Mucosa of rectum (tissue), 2 donors: ENCODE data around the gene RORB.

ENCODE experiments used
- H3K27ac ChIP-seq, 2 donors: one replicate each; pipeline ENCODE4 v1.7.0; 2013; ENCODE audit warnings: inconsistent platforms in 2 of 2, low read depth in 2 of 2, low read length in 2 of 2
- H3K27me3 ChIP-seq, 2 donors: one replicate each; pipeline ENCODE4 v1.7.0; 2013; ENCODE audit warnings: low read length in 2 of 2; ENCODE audit not compliant: control insufficient read depth in 2 of 2, insufficient read depth in 2 of 2
- H3K36me3 ChIP-seq, 2 donors: one replicate each; pipeline ENCODE4 v1.7.0; 2013; ENCODE audit warnings: low read length in 2 of 2; ENCODE audit not compliant: control insufficient read depth in 2 of 2, insufficient read depth in 2 of 2
- H3K4me1 ChIP-seq, 2 donors: one replicate each; pipeline ENCODE4 v1.7.0; 2013; ENCODE audit warnings: low read length in 2 of 2, mild to moderate bottlenecking in 1 of 2; ENCODE audit not compliant: control insufficient read depth in 2 of 2, insufficient read depth in 2 of 2
- H3K4me3 ChIP-seq, 2 donors: one replicate each; pipeline ENCODE4 v1.7.0; 2013; ENCODE audit warnings: low read length in 2 of 2
- H3K9ac ChIP-seq, 2 donors: one replicate each; pipeline ENCODE4 v1.7.0; 2013; ENCODE audit warnings: low read length in 2 of 2, low read depth in 1 of 2, mild to moderate bottlenecking in 1 of 2
- H3K9me3 ChIP-seq, 2 donors: one replicate each; pipeline ENCODE4 v1.7.0; 2013; ENCODE audit warnings: low read length in 2 of 2; ENCODE audit not compliant: control insufficient read depth in 2 of 2
- donor health status: healthy.
- donor health status: Normal muscosa, but diverticular disease.

Gene RORB

GRCh38 chr9:74576176-74576575 is 79.0 kb downstream of the RORB start:
- Histone ChIP-seq H3K4me1 (no peaks in the 10 kb centered on the region), H3K9me3 (no peaks in the 10 kb centered on the region), H3K27ac (no peak overlapping the region), H3K36me3 (no peaks in the 10 kb centered on the region), H3K27me3 (no peaks in the 10 kb centered on the region), H3K4me3 (no peak overlapping the region), H3K9ac (no peak overlapping the region)

DNA sequence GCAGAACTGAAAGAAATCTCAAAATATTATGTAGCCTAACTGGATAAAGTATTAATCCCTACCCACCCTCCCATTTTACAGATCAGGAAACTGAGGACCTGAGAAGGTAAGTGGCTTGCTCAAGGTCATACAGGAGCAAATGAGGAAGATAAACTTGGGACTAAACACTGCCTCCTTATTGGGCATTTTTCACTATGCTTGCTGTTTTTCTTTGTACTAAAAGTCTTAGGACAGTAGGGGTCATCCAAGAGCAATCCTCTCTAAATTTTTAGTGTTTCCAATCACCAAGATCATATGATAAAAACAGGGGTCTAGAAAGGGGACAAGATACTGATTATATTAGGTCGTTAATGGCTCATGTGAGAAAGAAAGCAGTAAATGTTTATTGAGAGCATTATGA is 80.8 kb downstream of the RORB start:
- H3K27me3 ChIP-seq = no peaks in the 10 kb centered on the region
- H3K9me3 ChIP-seq = no peaks in the 10 kb centered on the region
- H3K36me3 ChIP-seq = no peaks in the 10 kb centered on the region
- no peak overlapping the region for H3K4me3 ChIP-seq
- H3K27ac ChIP-seq = no peak overlapping the region
- H3K9ac ChIP-seq = no peak overlapping the region
- no peaks in the 10 kb centered on the region for H3K4me1 ChIP-seq

- no peaks in the 10 kb centered on the region for H3K9me3 ChIP-seq
- H3K27ac ChIP-seq = no peak overlapping the region
- no peak overlapping the region for H3K4me3 ChIP-seq
- H3K4me1 ChIP-seq = no peaks in the 10 kb centered on the region
- no peak overlapping the region for H3K9ac ChIP-seq
- no peaks in the 10 kb centered on the region for H3K36me3 ChIP-seq
- no peaks in the 10 kb centered on the region for H3K27me3 ChIP-seq
Measured at GRCh38 chr9:74589576-74589975, 92.4 kb downstream of the RORB start.

DNA sequence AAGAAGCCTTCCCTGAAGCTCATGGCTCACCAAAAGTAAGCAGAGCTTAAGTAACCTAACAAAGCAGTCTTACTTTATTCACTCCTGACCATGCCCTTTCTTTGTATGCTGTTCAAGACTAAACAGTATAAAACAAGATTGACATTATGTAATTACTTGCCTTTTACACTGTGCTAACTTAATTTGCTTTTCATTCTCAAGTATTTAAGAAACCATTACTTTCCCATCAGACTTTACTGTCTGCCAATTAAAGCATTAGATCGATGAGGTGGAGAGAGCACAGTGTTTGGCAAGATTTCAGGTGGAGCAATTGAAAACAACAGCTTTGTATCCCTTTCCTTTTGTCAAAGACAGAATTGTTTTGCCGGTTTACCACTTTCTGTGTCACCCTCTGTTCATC is 98.2 kb downstream of the RORB start:
- Histone ChIP-seq H3K4me3 (no peak overlapping the region), H3K27me3 (no peaks in the 10 kb centered on the region), H3K4me1 (no peaks in the 10 kb centered on the region)

GRCh38 chr9:74598874-74599273 is 101.7 kb downstream of the RORB start:
- Histone ChIP-seq H3K27me3 (no peaks in the 10 kb centered on the region), H3K9ac (no peak overlapping the region), H3K4me3 (no peak overlapping the region), H3K27ac (no peak overlapping the region), H3K36me3 (no peaks in the 10 kb centered on the region), H3K4me1 (no peaks in the 10 kb centered on the region), H3K9me3 (no peaks in the 10 kb centered on the region)

More for the DNA sequence above, 98.2 kb downstream of the RORB start:
- no peaks in the 10 kb centered on the region for H3K9me3 ChIP-seq
- H3K36me3 ChIP-seq = no peaks in the 10 kb centered on the region
- no peak overlapping the region for H3K27ac ChIP-seq
- H3K9ac ChIP-seq = no peak overlapping the region

DNA sequence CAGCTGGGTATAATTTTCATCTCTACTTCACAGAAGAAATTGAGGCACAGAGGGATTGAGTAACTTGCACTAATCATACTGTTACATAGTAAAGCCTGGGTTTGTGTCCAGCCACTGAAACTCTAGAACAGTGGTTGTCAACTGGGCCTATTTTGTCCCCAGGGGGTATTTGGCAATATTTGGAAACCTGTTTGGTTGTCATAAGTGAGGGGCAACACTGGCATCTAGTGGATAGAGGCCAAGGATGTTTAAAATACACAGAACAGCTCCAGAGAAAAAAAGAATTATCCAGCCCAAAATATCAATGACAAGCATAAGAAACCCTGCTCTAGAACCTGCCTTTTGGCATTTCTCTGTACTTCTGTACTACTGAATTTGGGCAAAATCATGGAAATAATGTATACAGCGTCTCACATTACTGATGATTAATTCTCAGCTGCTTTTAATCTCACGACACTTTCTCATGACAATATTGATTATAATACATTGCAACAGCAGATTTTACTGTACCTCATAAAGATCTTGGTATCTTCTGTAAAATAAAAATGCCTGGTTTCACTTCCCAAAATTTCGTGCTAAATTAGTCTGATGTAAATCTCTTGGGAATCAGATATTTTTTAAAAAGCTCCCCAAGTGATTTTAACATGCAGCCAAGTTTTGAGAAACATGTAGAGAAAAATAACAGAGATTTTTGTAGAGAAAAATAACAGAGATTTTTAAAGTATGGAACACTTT is 112.7 kb downstream of the RORB start:
- no peaks in the 10 kb centered on the region for H3K4me1 ChIP-seq
- H3K27ac ChIP-seq = no peak overlapping the region
- no peak overlapping the region for H3K4me3 ChIP-seq
- no peak overlapping the region for H3K9ac ChIP-seq
- H3K9me3 ChIP-seq = no peaks in the 10 kb centered on the region
- H3K36me3 ChIP-seq = no peaks in the 10 kb centered on the region
- no peaks in the 10 kb centered on the region for H3K27me3 ChIP-seq

GRCh38 chr9:74610523-74611061 is 113.5 kb downstream of the RORB start:
- H3K27ac ChIP-seq = no peak overlapping the region
- H3K9ac ChIP-seq = no peak overlapping the region
- H3K4me3 ChIP-seq = no peak overlapping the region
- no peaks in the 10 kb centered on the region for H3K36me3 ChIP-seq
- H3K27me3 ChIP-seq = no peaks in the 10 kb centered on the region
- H3K4me1 ChIP-seq = no peaks in the 10 kb centered on the region
- no peaks in the 10 kb centered on the region for H3K9me3 ChIP-seq

DNA sequence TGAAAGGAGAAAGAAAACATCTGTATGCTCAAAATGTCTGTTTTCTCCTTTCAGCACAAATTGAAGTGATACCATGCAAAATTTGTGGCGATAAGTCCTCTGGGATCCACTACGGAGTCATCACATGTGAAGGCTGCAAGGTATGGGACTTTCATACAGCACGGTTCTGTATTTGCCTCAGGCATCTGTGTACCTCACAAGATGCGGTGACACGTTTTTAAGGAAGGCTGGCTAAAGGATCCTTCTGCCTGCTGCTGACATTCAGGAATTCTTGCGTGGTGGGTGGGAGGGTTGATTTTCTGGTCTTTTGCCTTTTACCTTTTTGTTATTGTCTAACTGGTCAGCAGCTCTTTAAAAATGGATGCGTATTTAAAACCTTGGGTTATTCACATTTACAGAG is 133.1 kb downstream of the RORB start:
- Histone ChIP-seq H3K4me3 (no peak overlapping the region), H3K9ac (no peak overlapping the region), H3K27ac (no peak overlapping the region), H3K27me3 (no peaks in the 10 kb centered on the region), H3K9me3 (no peaks in the 10 kb centered on the region), H3K36me3 (no peaks in the 10 kb centered on the region), H3K4me1 (no peaks in the 10 kb centered on the region)

GRCh38 chr9:74639112-74639511 is 142.0 kb downstream of the RORB start:
- H3K9me3 ChIP-seq = no peaks in the 10 kb centered on the region
- no peaks in the 10 kb centered on the region for H3K4me1 ChIP-seq
- H3K9ac ChIP-seq = no peak overlapping the region
- H3K36me3 ChIP-seq = no peaks in the 10 kb centered on the region
- no peak overlapping the region for H3K27ac ChIP-seq
- no peak overlapping the region for H3K4me3 ChIP-seq
- H3K27me3 ChIP-seq = no peaks in the 10 kb centered on the region

GRCh38 chr9:74642376-74642775 is 145.2 kb downstream of the RORB start:
- Histone ChIP-seq H3K4me3 (no peak overlapping the region), H3K27ac (no peak overlapping the region), H3K36me3 (no peaks in the 10 kb centered on the region), H3K4me1 (no peaks in the 10 kb centered on the region), H3K9me3 (no peaks in the 10 kb centered on the region), H3K9ac (no peak overlapping the region), H3K27me3 (no peaks in the 10 kb centered on the region)
